G401.6 (cell line): ENCODE results near the gene IMPDH1.
A peak's percentile ranks its signal among the peaks of the same experiment; 100 is the strongest.

ENCODE experiments used
- FAIRE-seq: peaks from 2 replicates; lab custom pipeline; 2012; peaks lifted over from hg19 to GRCh38; lab: Jason Lieb, UNC

The IMPDH1 gene

DNA sequence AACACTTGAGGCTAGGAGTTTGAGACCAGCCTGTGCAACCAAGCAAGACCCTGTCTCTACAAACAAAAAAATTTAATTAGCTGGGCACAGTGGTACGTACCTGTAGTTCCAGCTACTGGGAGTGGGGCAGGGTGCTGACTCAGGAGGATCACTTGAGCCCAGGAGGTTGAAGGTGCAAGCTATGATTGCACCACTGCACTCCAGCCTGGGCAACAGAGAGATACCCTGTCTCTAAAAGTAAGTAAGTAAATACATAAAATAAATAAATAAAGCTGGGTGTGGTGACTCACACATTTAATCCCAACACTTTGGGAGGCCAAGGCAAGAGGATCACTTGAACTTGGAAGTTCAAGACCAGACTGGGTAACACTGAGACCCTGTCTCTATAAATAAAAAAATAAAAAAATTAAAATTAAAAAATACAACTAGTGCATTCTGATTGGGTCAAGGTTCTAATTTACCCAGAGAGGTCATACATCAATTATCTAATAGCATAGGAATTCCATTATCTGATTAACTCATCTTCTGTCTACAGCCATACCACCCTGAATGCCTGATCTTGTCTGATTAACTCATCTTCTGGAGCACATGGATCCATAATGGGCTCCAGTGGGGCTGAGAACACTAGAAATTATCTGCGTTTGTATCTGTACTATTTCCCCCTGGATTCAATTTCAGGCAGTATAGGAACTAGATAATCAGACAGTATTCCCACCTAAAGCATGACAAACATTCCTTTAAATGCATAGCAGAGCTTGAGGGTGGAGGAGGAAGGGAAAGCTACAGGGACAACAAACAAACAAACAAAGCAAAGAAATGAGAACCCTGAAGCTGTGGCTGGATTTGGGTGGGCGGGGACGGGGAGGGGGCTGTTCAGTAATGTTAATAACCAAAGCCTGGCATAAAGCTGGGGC, 24.9 kb upstream of the IMPDH1 start:
- FAIRE-seq, result no peak

DNA sequence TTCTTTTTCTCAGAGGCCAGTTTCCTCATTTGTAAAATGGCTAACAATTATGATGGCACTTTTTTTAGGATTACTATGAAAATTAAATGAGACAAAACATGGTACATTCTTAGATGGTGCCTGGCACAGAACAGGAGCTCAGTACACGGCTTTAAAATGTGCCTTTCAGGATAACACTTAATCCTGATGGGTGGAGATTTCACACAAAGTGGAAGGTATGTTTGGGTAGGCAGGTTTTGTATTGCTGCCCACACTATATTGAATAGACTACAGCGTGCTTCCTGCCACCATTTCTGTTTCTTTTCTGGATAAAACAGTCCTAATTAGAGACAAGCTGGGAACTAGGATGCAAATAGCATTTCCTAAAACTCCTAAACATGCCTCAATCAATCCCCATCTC, 22.0 kb upstream of the IMPDH1 start:
- no peak for FAIRE-seq

DNA sequence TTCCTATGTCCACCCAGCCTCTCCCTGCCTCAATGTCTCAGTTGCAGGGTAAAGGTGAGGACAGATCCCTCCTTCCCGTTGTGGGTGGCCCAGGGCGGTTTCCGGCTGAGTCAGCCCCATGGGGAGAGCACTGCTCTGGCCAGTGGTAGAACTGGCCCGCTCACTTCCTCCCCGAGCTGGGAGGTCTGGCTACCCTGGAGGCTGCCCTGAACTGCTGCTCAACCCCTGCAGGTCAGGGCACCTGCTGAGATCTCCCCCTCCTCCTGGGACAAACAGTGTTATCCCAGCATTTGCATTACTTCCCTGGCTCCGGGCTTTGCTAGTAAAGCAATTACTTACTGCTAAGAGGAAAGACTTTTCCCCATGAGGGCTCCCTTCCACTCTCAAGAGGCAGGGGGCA, 21.4 kb upstream of the IMPDH1 start:
- FAIRE-seq, result no peak

DNA sequence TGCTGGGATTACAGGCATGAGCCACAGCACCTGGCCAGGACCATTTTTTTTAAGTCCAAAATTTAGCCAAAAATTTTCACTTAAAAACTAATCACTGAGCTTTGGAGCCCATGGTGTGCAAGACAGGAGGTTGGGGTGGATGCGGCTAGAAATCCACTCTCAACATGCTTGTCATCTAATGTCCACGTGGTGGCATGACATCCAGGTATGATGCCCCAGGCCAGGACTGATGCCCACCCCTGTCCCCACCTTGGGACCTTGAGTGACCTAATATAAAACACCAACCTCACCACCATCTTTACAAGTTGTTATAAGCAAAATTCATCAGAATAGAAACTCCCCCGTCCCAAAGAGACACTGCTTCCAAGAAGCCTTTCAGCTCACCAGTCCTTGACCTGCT, 20.4 kb upstream of the IMPDH1 start:
- no peak for FAIRE-seq

DNA sequence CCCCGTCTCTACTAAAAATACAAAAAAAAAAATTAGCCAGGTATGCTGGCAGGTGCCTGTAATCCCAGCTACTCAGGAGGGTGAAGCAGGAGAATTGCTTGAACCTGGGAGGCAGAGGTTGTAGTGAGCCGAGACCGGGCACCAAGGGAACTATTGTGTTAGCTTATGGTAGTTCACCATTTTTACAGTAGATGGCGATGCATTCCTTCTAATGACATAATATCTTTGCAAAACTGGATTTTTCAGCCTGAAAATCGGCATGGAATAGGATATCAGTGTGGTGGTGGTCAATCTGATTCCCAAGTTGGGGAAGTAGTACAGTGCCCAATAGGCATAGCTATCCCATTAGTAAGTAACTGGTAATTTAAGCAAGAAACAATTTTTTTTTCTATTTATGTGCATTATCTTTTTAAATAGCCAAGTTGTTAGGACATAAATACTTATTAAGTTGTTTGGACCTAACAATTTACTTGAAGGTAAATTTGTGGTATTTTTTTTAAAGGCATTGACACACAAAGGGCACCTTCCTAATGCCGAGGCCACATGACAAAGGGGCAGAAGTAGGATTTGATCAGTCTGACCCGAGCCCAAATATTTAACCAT, 17.6 kb upstream of the IMPDH1 start:
- peak; percentile 63 for FAIRE-seq

DNA sequence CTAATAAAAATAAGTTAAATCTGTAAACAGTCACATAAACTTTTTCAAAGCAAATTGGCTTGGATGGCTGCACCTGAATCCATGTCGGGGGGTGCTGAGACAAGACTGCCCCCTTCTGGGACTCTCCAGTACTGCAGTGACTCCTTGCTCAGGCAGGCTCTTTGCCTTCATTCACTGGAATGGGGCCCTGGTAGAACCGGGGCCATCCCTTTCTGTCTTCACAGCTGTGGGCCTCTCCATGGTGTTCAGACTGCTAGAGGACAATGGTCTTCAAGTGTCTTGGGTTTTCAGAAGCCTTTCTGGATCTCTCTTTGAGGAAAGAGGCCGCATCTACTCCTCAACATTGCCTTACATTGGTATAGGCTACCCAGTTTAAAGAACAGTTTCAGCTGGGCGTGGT, 16.1 kb upstream of the IMPDH1 start:
- FAIRE-seq, result no peak

DNA sequence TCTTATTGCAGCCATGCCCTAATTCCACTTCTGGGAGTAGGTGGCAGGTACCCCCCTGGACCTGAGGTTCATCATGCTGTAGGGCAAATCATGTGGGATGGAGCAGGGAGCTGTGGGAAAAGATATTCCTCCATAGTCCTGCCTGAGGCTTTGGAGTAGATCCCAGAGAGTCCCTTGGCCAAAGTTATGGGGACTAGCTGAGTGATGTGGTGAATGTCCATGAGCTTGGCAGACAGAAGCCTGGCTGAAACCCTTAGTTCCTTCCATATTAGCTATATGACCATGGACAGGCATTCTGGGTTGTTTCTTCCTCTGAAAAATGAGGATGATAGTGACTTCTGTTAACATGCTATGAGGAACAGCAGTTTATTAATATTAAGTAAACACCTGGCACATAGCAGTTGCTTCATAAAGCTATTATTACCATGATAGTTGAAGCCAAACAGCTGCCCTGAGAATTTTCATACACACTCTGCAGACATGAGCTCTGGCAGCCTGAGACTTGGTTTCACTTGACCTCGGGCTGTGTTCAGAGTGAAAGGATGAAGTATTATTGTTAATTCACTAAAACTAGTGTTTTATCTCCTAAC, 15.0 kb upstream of the IMPDH1 start:
- FAIRE-seq, result no peak

DNA sequence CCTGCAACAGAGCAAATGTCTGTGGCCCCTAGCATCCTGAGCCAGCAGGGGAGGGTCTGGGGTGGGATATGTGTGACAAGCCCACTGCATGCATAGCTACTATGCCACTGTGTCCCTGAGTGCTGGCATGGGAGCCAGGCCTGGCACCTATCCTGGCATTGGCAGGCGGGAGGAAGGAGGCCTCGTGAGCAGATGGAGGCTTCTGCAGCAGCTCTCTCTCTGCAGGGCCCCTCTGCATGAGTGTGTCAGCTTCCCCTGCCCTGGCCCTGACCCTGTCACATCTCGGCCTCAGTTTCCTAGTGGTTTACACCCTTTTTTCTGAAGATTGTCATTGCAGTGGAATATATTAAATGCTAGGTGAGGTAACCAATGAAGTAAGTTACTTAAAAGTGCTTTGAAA, 13.1 kb upstream of the IMPDH1 start:
- FAIRE-seq, result no peak

DNA sequence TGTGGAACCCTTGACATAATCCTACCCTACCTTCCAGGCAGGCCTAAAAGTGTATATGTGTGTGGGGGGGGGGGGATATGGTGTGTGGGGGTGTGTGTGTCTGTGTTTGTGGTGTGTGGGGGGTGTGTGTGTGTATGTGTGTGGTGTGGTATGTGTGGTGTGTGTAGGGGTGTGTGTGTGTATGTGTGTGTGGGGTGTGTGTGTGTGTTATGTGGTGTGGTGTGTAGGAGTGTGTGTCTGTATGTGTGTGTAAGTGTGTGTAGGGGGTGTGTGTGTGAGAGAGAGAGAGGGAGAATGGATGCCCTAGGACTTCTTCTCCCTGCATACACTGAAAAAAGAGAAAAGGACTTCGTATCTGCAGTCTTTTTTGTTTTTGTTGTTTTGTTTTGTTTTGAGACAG, 12.3 kb upstream of the IMPDH1 start:
- no peak for FAIRE-seq

DNA sequence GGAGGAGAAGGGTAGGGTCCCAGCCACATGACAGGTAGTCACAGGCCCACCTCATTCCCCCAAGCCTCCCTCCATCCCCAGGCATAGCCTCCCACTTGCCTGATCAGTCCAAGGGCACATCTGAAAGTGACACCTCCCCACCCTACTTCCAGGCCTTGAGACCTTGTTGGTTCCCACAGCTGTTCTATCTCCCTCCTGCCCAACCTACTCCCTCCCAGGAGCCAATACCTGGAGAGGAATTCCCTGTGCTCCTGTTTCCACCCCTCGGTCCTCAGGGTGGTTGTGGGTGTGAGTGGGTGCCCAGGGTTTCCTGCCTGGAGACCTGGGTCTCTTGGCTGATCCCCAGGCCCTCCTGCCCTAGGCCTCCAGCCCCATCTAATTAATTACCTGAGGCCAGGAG, 11.6 kb upstream of the IMPDH1 start:
- no peak for FAIRE-seq

DNA sequence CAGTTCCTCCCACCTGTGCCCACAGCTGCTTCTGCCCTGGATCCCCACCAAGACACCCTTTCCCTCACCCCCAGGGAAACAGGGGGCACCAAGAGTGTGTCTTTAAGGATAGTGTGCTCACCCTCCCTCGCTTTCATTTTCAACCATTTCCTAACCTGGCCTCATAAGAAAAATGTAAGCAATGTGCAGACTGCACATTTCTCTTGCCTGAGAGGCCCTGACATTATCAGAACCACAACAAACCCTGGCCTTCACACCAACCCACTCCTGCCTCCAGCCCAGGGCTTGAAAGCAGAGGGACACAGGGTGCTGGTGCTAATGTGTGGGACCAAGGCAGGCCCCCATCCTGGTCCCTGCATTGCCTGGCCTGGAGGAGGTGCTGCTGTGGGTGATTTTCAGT, 11.0 kb upstream of the IMPDH1 start:
- FAIRE-seq, result no peak

DNA sequence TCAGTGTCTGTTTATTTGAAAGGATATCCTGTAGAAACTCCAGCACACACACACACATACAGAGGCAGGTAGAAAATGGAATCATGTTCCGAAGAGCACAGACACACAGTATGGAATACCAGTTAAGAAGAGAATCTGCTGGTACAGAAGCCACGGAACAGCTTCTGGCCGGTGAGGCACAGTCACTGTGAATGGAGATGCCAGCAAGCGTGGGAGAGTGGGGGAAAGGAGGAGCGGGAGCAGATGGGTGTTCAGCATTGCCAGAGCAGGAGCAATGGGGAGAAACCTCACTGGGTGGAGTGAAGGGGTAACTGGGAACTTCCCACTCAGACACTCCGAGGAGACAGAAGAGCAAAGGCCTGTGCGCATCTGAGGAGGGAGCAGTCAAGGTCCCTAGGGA, 9.5 kb upstream of the IMPDH1 start:
- FAIRE-seq, result no peak

DNA sequence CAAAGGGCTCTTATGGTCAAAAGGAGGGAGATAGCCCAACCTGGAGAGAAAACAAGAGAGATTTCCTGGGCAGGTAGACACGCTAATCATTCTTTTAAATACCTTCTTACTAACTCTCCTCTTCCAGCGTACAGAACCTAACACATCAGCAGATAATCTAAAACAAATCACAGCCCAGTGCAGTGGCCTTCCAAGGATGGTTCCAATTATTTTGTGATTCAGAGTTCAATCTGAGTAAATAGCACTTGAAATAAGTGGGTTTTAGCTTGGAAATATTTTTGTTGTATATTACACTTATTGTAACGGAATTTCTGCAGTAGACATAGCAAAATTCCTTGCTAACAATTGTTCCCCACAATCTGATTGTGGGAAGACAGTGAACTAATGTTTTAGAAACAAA, 7.3 kb upstream of the IMPDH1 start:
- no peak for FAIRE-seq

DNA sequence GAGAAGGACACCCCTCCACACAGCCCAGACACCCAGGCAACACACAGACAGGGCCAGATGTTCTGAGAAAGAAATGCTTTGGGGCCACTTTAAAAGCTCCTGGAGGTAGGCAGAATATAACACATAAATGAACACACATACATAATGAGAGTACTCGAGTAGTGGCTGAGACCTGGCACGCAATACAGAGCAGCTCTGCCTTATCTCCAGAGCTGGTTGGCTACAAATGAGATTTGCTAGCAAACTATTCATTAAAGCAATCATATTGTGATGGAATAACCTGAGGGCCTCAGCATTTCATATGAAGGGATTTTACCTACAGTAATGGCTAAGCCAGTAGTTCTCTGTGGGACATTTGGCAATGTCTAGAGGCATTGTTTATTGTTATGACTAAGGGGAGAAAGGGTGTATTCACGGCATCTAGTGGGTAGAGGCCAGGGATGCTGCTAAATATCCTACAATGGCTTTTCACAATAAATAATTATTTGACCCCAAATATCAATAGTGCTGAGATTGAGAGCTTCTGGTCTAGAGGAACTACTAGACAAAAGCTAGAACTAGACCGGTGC, 5.5 kb upstream of the IMPDH1 start:
- no peak for FAIRE-seq

DNA sequence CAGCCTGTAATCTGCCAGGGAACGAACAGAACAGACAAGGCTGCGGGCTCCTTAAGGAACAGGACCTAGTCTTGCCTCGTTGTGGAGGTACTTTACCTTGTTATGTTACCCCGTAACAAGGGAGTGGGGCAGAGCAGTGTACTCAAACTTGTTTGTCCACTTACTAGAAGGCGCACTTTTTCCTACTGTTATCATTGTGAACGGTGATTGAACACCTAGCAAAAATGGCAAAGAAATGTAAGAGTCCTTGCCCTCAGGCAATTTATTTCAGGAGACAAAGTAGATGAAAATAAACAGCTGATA, 620 bp upstream of the IMPDH1 start:
- FAIRE-seq, result no peak

DNA sequence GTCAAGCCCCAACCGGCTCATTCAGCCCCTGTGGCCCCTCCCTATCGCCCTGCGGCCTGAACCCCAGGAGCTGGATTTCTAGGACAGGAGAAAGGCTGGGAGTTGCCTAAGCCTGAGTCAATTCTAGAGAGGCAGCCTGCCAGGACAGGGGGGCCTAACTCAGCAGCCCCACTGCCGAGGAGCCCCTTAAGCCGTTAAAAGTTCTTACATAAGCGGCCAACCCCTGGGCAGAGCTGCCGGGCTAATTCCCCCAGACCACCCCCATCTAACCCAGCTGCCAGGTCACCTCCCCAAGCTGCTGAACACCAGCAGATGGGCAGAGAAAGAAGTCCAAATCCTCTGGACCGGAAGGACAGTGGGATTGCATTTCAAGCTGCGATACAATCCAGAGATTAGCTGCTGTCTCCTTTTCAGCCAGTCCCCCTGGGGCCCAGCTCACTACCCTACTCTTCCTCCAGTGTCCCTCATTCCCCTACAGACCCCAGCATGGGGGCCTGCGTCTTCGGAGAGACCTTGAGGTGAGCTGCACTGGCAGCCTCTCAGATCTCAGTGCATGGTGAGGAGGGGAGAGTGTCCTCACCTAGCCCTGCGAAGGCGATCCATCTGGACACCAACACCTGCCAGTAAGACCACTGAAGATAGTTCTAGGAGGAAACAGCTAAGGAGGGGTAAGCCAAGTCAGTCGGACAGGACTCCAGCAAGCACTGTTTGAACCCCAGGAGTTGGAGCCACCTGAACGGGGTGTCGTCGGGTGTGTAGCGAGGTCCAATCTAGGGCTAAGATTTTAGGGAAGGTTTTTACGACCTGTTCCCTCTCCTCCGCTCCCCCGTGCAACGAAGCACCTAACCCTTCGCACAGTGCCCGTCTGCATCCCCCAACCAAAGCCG, 830 bp downstream of the IMPDH1 start:
- no peak for FAIRE-seq

DNA sequence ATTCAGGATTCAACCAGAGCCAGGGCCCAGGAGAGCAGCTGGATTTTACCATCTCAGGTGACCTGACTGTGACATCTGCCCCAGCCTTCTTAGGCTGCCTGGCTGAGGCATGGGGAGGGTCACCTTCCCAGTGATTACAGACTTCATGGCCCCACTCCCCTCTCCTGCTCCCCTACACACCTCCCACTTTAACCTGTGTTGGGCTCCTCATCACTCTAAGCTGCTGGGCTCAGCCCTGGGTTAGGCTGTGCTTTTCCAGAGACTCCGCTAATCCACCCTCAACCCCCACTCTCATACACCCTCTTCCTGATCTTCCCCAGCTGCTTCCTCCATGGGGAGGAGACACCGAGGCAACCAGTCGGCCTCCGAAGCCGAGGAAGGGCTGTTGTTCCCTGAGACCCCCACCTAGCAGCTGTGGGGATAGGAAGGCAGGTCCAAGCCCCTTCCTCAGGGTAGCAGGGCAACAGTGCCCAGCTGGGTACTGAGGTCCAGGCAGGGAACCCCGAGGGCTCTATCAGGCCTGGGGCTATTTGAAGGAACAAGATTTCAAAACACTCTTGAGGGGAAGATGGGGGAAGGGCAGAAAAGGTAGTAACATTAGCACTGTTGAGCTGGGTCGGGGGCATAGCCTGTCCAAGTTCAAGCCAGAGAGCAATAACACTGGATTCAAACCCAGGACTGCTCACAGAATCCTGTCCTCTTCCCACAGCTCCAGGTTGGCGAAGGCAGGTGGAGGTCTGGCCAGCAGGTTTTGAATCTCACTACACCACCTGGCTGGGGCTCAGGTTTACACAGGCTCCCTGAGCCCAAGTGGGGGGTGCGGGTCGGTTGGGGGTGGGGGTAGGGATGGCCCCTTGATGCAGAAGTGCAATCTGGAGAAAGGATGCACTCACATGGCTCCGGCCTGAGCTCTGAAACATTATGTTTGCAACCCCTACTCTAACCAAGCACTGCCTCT, 1.8 kb downstream of the IMPDH1 start:
- no peak for FAIRE-seq

DNA sequence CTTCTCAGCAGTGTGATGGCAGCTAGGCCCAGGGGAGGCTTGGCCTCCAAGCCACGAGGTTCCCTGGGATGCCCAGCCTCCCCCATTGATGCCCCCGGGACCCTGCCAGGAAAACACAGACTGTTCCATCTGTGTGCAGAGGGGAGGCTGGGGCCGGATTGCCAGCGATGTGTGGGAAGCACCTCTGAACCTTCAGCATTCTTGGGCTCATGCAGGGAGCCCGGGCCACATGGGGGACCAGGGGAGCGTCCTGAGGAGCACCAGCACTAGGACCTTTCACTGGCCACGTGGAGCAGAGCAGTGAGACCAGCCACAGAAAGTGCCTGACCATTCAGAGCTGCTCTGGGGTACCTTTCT, 2.6 kb downstream of the IMPDH1 start:
- FAIRE-seq, result no peak

DNA sequence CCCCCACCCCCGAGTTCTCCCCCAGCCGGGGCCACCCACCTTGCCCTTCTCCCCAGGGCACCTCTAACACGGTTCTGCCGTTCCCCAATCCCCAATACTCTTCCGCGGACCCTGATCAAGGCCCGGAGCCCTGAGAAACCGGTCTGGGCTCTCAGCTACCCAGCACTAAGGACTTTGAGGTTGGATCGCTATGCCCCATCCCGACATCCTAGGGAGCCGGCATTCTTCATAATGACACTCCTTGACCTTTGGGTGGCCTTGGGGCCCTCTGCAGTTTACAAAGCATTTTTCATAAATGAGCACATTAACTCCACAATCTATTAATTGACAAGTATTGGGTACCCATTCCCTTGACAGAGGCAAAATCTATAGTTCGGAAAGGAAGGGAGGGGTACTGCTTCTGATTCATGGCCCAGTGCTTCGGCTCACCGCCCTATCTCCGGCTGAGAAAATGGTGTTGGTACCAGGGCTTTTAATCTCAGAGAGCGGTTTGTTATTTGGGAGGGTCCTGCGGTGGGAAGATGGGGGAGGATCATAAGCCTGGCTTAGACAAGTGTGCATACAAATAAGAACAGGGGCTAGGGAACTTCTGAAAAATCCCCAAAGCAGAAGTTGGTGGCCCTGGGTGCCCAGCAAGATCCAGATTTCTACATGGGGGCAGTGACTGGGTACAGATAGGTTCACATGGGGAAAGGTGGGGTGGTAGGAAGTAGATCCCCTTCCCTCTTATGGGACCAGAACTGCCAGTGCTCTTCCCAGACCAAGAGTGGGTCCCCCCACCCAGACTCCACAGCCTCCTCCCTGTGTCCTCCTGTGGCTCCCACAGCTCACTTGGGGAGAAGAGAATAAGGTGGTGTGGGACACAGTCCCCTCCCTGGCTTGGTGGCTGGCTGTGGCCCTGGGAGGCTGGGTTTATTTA, 3.2 kb downstream of the IMPDH1 start:
- FAIRE-seq, result no peak
